Spleen (tissue), 11 donors: ENCODE results near the gene GRIA1. TPM values are rescaled to one million over a fixed set of nuclear protein-coding genes. Genes with fewer than 3 reads are reported as not detected.

Experiments used
- DNase-seq: peaks from one replicate; pipeline ENCODE4 v3.0.0-alpha.2; 2020
- H3K27ac ChIP-seq, 8 donors: fragments of 200-600 bp; sonication (generic) in 7 of 8; 1 replicate in 4 of 8; 2 replicates in 4 of 8; pipeline versions ENCODE4 v1.5.0 to v1.8.0; 2016 to 2021; ENCODE audit warnings: inconsistent platforms in 4 of 8, mild to moderate bottlenecking in 4 of 8, moderate library complexity in 1 of 8
- H3K27me3 ChIP-seq, 7 donors: fragments of 200-600 bp; sonication (generic) in 6 of 7; replicated peaks in 1 of 7; 1 replicate in 4 of 7; 2 replicates in 3 of 7; pipeline versions ENCODE4 v1.5.0 to v1.8.0; 2016 to 2021; ENCODE audit warnings: inconsistent platforms in 3 of 7, mild to moderate bottlenecking in 1 of 7
- H3K36me3 ChIP-seq, 6 donors: fragments of 200-600 bp; sonication (generic) in 5 of 6; 1 replicate in 4 of 6; 2 replicates in 2 of 6; pipeline versions ENCODE4 v1.5.0 to v1.8.0; 2016 to 2021; ENCODE audit warnings: inconsistent platforms in 2 of 6
- H3K4me1 ChIP-seq, 6 donors: fragments of 200-600 bp; sonication (generic) in 5 of 6; 1 replicate in 3 of 6; 2 replicates in 3 of 6; pipeline versions ENCODE4 v1.5.0 to v1.8.0; 2016 to 2021; ENCODE audit warnings: inconsistent platforms in 3 of 6
- H3K4me3 ChIP-seq, 8 donors: fragments of 200-600 bp; sonication (generic) in 7 of 8; 1 replicate in 4 of 8; 2 replicates in 4 of 8; pipeline versions ENCODE4 v1.5.0 to v1.8.0; 2016 to 2021; ENCODE audit warnings: inconsistent platforms in 4 of 8, mild to moderate bottlenecking in 4 of 8, moderate library complexity in 2 of 8
- H3K9me3 ChIP-seq, 8 donors: fragments of 200-600 bp; sonication (generic) in 7 of 8; 1 replicate in 4 of 8; 2 replicates in 4 of 8; pipeline versions ENCODE4 v1.5.0 to v1.8.0; 2016 to 2021; ENCODE audit warnings: inconsistent platforms in 4 of 8
- CTCF ChIP-seq, 11 experiments: fragments of 200-600 bp in 7 of 11; fragments of 450-650 bp in 4 of 11; sonication (generic) in 4 of 11; IDR thresholded peaks in 8 of 11; conservative IDR thresholded peaks in 3 of 11; 1 replicate in 7 of 11; 2 replicates in 4 of 11; pipeline versions ENCODE4 v1.4.0 to v1.8.0; 2016 to 2021; ENCODE audit warnings: antibody characterized with exemption in 11 of 11, inconsistent platforms in 4 of 11, mild to moderate bottlenecking in 1 of 11
- POLR2A ChIP-seq, 3 donors: fragments of 450-650 bp; IDR thresholded peaks; one replicate each; pipeline ENCODE4 v1.5.1; 2017; ENCODE audit warnings: antibody characterized with exemption in 3 of 3, mild to moderate bottlenecking in 1 of 3
- POLR2AphosphoS5 ChIP-seq, 3 donors: sonication (generic); formaldehyde crosslinking; IDR thresholded peaks; one replicate each; pipeline ENCODE4 v1.5.1; 2017; ENCODE audit warnings: antibody characterized with exemption in 3 of 3
- WGBS, 5 donors: extraction: QIAGEN DNeasy Blood & Tissue Kit in 3 of 5; methylation state at CpG; one replicate each; pipeline versions ENCODE4 v1.1.5 to v1.1.7; 2013 to 2018; 5-methylcytosine and 5-hydroxymethylcytosine counted together
- intact Hi-C: fragments of 100-400 bp; cut with DNase I; formaldehyde crosslinking; loops from one replicate; pipeline ENCODE4 v1.15.0; 2023; ENCODE audit warnings: low total_unique reads
- polyA plus RNA-seq, 3 donors: library from polyadenylated mRNA; stranded (reverse); fragments of 200-250 nt; gene quantifications; one replicate each; pipeline ENCODE4 v1.2.1, GENCODE V29; 2013
- total RNA-seq, 7 donors: library from RNA; depleted of rRNA in 3 of 7; stranded (reverse); fragments of >200 nt in 3 of 7; fragmentation: NEBNext Ultra II Directional in 4 of 7; extraction: Animal tissue kit (Norgen Biotek cat#: 25700) in 4 of 7; gene quantifications; one replicate each; pipeline versions ENCODE4 v1.1.0 to v1.2.1, GENCODE V29; 2016 to 2021
- donor health status: healthy with polysubstance abuse.
- donor health status: DM: no; HTN: no; CAD: no; lungs with moderate emphysema.
- donor health status: DM: no; HTN: no; CAD: no.
- donor health status: Bipolar disorder and iron deficiency.
- donor health status: healthy.
- donor health status: DM: no; HTN: no; CAD: no.
- donor health status: DM: yes; HTN: yes; CAD: no.

The GRIA1 gene
- total and polyA plus RNA-seq, 10 donors: 0.02 to 0.19 (median 0.09) TPM; not detected in 6

GRCh38 chr5:153678617-153679329 lies 188.3 kb downstream of the GRIA1 start:
- no peak for DNase-seq
- H3K4me3 ChIP-seq: no peak overlapping the region
- no peaks in the 10 kb centered on the region for H3K4me1 ChIP-seq
- H3K27me3 ChIP-seq: no peaks in the 10 kb centered on the region
- TF ChIP-seq POLR2A (IDR thresholded peaks at IDR 0.05): no peak
- TF ChIP-seq CTCF (IDR thresholded peaks at IDR 0.05 in 8 of 11, conservative IDR thresholded peaks at IDR 0.05 in 3 of 11): no peak
- no peak for TF ChIP-seq POLR2AphosphoS5 (IDR thresholded peaks at IDR 0.05)
- intact Hi-C loops: no loop called here
- 54 to 69% (median 60%) methylated on average over 4 of the region's 4 CpGs for WGBS, 5 donors
- no peaks in the 10 kb centered on the region for H3K9me3 ChIP-seq
- no peak overlapping the region for H3K27ac ChIP-seq
- no peaks in the 10 kb centered on the region for H3K36me3 ChIP-seq

GRCh38 chr5:153690236-153690635 lies 199.8 kb downstream of the GRIA1 start:
- WGBS, 5 donors: 89 to 98% (median 95%) methylated on average over 3 of the region's 3 CpGs
- H3K4me1 ChIP-seq: no peaks in the 10 kb centered on the region
- no peak overlapping the region for H3K27ac ChIP-seq
- no peak for DNase-seq
- no peak overlapping the region for H3K4me3 ChIP-seq
- H3K9me3 ChIP-seq: no peaks in the 10 kb centered on the region
- no peaks in the 10 kb centered on the region for H3K27me3 ChIP-seq
- intact Hi-C loops: no loop called here
- no peak for TF ChIP-seq POLR2AphosphoS5 (IDR thresholded peaks at IDR 0.05)
- TF ChIP-seq POLR2A (IDR thresholded peaks at IDR 0.05): no peak
- no peak for TF ChIP-seq CTCF (IDR thresholded peaks at IDR 0.05 in 8 of 11, conservative IDR thresholded peaks at IDR 0.05 in 3 of 11)
- H3K36me3 ChIP-seq: no peaks in the 10 kb centered on the region

GRCh38 chr5:153696256-153696655 lies 205.8 kb downstream of the GRIA1 start:
- Histone ChIP-seq H3K27me3 (no peaks in the 10 kb centered on the region), H3K36me3 (no peaks in the 10 kb centered on the region), H3K9me3 (no peaks in the 10 kb centered on the region), H3K27ac (no peak overlapping the region), H3K4me3 (no peak overlapping the region), H3K4me1 (no peaks in the 10 kb centered on the region)
- no peak for DNase-seq
- intact Hi-C loops: no loop called here
- TF ChIP-seq POLR2AphosphoS5 (IDR thresholded peaks at IDR 0.05) (no peak), POLR2A (IDR thresholded peaks at IDR 0.05) (no peak), CTCF (IDR thresholded peaks at IDR 0.05 in 8 of 11, conservative IDR thresholded peaks at IDR 0.05 in 3 of 11) (no peak)
- 51 to 79% (median 62%) methylated on average over 3 of the region's 3 CpGs for whole genome bisulfite sequencing, 5 donors

- no peaks in the 10 kb centered on the region for H3K4me1 ChIP-seq
- TF ChIP-seq CTCF (IDR thresholded peaks at IDR 0.05 in 8 of 11, conservative IDR thresholded peaks at IDR 0.05 in 3 of 11) (no peak), POLR2A (IDR thresholded peaks at IDR 0.05) (no peak), POLR2AphosphoS5 (IDR thresholded peaks at IDR 0.05) (no peak)
- 70 to 97% (median 90%) methylated on average over 3 of the region's 3 CpGs for WGBS, 5 donors
- H3K9me3 ChIP-seq: no peaks in the 10 kb centered on the region
- no peaks in the 10 kb centered on the region for H3K36me3 ChIP-seq
- no peak overlapping the region for H3K27ac ChIP-seq
- H3K27me3 ChIP-seq: no peaks in the 10 kb centered on the region
- no peak overlapping the region for H3K4me3 ChIP-seq
- intact Hi-C loops: no loop called here
- DNase-seq: no peak
Observed at GRCh38 chr5:153699035-153699434, 208.6 kb downstream of the GRIA1 start.
